Testis (tissue), 2 donors: ENCODE results near the gene NEK11.
"Not testable (repeated sequence)": the region's sequence is repeated elsewhere in the genome, so short reads cannot be mapped to it uniquely, and the experiment has no call there.

Experiments
- POLR2A ChIP-seq: fragments of 450-650 bp; IDR thresholded peaks from one replicate; pipeline ENCODE4 v1.6.1; 2017; ENCODE audit warnings: antibody characterized with exemption, mild to moderate bottlenecking, moderate library complexity
- TF ChIP-seq, protein P1 (sequence below), 3 experiments: fragments of 450-650 bp in 2 of 3; fragments of 200-600 bp in 1 of 3; sonication (generic) in 1 of 3; IDR thresholded peaks; one replicate each; pipeline ENCODE4 v1.5.1; 2016 to 2019; ENCODE audit warnings: antibody characterized with exemption in 3 of 3, mild to moderate bottlenecking in 2 of 3, moderate library complexity in 1 of 3

DNA sequence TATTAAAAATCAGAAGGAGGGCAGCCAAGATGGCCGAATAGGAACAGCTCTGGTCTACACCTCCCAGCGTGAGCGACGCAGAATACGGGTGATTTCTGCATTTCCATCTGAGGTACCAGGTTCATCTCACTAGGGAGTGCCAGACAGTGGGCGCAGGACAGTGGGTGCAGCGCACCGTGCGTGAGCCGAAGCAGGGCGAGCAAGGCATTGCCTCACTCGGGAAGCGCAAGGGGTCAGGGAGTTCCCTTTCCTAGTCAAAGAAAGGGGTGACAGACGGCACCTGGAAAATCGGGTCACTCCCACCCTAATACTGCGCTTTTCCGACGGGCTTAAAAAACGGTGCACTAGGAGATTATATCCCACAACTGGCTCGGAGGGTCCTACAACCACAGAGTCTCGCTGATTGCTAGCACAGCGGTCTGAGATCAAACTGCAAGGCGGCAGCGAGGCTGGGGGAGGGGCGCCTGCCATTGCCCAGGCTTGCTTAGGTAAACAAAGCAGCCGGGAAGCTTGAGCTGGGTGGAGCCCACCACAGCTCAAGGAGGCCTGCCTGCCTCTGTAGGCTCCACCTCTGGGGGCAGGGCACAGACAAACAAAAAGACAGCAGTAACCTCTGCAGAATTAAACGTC, 304.9 kb downstream of the NEK11 start:
- not testable (repeated sequence) for TF ChIP-seq POLR2A
- TF ChIP-seq, protein P1, sequence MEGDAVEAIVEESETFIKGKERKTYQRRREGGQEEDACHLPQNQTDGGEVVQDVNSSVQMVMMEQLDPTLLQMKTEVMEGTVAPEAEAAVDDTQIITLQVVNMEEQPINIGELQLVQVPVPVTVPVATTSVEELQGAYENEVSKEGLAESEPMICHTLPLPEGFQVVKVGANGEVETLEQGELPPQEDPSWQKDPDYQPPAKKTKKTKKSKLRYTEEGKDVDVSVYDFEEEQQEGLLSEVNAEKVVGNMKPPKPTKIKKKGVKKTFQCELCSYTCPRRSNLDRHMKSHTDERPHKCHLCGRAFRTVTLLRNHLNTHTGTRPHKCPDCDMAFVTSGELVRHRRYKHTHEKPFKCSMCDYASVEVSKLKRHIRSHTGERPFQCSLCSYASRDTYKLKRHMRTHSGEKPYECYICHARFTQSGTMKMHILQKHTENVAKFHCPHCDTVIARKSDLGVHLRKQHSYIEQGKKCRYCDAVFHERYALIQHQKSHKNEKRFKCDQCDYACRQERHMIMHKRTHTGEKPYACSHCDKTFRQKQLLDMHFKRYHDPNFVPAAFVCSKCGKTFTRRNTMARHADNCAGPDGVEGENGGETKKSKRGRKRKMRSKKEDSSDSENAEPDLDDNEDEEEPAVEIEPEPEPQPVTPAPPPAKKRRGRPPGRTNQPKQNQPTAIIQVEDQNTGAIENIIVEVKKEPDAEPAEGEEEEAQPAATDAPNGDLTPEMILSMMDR (IDR thresholded peaks at IDR 0.05), result not testable (repeated sequence)
